Measurements from ENCODE around the gene DUS4L.

Gene DUS4L

DNA sequence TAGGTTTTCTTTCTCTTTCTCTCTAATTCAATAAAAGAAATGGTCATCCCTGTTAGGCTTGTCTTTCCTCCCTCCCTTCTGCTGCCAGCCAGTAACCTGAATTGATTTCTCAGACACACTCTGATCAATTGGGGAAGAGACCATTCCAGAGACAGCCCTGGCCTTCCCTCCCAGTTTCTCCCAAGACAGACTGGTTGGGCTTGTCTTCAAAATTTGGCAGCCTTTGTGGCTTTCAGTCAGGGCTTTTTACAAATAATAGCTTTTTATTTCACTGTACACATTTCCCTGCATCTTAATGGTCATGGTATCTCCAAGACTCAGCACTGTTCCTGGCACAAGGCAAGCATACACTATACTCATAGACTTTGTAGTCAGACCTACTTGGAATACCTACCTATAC is 50.2 kb downstream of the DUS4L start:
- ATAC-seq, result no peak
- DNase-seq, result no peak

DNA sequence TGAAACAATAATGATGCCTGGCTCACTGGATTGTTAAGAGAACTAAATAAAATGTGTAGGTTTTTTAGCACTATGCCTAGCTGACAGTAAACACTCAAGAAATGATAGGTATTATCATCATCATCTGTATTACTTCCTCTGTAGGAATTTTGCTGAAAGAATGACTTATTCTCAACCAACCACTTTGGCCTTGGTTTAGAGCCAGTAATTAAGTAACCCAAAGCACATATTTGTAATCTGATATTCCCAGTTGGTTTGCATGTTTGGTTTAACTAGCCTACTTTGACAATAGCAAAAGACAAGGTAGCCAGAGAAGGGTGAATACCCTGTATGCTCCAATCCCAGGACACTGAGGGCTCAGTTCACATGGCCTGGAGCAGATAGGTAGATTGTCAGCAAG is 50.7 kb downstream of the DUS4L start:
- ATAC-seq, result no peak
- no peak for DNase-seq

DNA sequence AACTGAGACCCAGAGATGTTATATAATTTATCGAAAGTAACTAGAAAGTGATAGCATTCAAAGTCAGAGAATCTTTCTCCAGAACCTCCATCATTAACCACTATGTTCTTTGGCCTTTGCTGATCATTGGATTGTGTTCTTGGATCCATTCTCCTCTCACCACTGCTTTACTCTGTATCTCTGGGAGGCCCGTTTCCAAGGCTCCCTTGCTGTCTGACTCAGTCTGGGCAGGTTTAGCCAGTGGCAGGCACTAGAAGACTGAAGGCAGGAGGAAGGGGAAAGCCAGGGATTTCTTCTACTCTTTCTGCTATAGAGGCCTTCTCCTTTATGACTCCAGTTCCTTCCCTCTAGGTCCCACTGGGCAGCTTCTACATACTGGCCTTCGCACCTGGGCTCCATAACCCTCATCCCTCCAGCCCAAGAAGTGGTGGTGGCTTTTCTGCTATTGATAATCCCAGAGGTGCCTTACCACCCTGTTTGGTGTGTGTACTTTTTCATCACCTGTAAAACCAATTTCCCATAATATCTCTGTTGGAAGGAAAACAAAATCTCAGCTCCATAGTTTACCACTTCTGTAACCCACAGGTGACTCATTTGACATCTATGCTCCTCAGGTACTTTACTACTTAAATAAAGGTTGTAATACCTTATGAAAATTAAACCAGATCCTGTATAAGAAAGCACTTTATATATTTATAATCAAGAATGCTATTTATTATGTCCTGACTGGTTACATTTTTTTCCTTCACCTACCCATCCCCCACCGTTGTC is 52.3 kb downstream of the DUS4L start:
- ATAC-seq (no peak), DNase-seq (no peak)

DNA sequence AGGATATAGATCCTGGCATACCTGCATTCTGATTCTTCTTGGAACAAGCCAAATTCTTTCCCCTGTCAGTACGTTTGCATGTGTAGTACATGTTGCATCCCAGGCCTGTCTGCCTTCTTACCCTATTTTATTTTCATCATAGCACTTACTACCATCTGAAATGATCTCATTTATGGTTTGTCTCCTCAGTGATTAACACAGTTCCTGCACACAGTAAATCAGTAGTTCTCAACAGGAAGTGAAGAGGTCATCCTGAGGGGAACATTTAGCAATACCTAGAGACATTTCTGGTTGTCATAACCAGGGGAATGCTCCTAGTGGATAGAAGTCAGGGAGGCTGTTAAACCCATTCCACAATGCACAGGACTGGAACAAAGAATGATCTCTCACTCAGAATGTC is 58.7 kb downstream of the DUS4L start:
- ATAC-seq, result peak; percentile 14
- no peak for DNase-seq

DNA sequence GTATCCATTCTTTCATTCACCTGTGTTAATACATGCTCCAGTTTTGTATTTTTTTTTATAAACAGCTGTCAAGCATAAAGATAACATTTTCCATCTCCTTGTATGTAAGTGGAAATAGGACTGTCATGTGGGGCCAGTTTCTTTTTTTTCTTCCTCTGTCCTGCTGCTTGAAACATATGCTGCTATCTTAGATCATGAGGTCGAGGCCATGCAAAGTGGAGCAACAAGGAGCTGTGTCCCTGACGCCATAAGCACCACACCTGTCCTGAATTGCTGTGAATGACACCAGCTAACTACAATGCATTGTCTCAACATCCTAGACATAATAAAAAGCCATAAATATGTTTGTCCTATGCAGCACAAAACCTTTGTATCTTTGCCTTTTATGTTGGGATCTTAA is 59.1 kb downstream of the DUS4L start:
- no peak for ATAC-seq
- DNase-seq, result no peak

DNA sequence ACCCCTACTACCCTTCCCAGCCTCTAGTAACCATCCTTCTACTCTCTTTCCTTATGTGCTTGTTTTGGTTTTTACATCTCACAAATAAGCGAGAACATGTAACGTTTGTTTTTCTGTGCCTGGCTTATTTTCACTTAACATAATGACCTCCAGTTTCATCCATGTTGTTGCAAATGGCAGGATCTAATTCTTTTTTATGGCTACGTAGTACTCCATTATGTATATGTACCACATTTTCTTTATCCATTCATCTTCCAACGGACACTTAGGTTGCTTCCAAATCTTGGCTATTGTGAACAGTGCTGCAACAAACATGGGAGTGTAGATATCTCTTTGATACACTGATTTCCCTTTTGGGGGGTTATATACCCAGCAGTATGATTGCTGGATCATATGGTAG is 63.2 kb downstream of the DUS4L start:
- DNase-seq (no peak), ATAC-seq (no peak)
